Loucy (cell line): Measurements from ENCODE around the gene ANKRD36B.
"Not testable (repeated sequence)": the region's sequence is repeated elsewhere in the genome, so short reads cannot be mapped to it uniquely, and the experiment has no call there.

Experiments used
- EZH2phosphoT487 ChIP-seq: fragments of 200-600 bp; IDR thresholded peaks from 2 replicates; pipeline ENCODE4 v1.6.1; 2018; ENCODE audit warnings: antibody characterized with exemption, mild to moderate bottlenecking, moderate library complexity, borderline replicate concordance
- TF ChIP-seq, protein P1 (sequence below): fragments of 200-600 bp; sonication (generic); conservative IDR thresholded peaks from 2 replicates; pipeline ENCODE4 v1.5.1; 2014; ENCODE audit warnings: mild to moderate bottlenecking, antibody characterized with exemption, low read length

DNA sequence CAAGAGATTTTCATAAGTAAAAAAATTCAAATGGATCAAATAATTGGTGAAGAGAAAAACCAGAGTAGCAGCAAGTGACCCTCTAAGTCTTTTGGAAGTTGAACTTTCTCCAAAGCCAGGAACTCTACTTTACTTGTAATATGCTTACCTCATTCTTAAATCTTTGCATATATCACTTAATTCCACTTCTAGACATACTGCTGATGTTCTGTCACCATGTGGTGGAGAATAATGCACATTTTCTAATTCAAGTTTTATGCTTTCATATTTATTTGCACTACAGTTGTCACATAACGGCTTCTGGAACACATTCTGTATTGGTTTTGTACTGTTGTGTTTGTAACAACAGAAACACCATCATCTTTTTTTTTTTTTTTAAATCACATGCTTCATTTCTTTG, 65.9 kb downstream of the ANKRD36B start:
- TF ChIP-seq, protein P1, sequence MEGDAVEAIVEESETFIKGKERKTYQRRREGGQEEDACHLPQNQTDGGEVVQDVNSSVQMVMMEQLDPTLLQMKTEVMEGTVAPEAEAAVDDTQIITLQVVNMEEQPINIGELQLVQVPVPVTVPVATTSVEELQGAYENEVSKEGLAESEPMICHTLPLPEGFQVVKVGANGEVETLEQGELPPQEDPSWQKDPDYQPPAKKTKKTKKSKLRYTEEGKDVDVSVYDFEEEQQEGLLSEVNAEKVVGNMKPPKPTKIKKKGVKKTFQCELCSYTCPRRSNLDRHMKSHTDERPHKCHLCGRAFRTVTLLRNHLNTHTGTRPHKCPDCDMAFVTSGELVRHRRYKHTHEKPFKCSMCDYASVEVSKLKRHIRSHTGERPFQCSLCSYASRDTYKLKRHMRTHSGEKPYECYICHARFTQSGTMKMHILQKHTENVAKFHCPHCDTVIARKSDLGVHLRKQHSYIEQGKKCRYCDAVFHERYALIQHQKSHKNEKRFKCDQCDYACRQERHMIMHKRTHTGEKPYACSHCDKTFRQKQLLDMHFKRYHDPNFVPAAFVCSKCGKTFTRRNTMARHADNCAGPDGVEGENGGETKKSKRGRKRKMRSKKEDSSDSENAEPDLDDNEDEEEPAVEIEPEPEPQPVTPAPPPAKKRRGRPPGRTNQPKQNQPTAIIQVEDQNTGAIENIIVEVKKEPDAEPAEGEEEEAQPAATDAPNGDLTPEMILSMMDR: not testable (repeated sequence)
- TF ChIP-seq EZH2phosphoT487: not testable (repeated sequence)
